ENCODE data around the gene FAM174C.

The FAM174C gene

GRCh38 chr19:1275260-1275975 lies at the start of gene FAM174C:
Gene FAM174C, plus strand, starts transcription at chr19:1275530. Its CDS starts 20 bp downstream, at chr19:1275550.
- DNase-seq (ENCODE audit: low spot score) = peak; percentile 96

- no peak for DNase-seq (ENCODE audit: low spot score)
Observed at GRCh38 chr19:1226227-1226518, 49.2 kb upstream of the FAM174C start.

GRCh38 chr19:1226522-1227303 lies 48.6 kb upstream of the FAM174C start:
- no peak for DNase-seq (ENCODE audit: low spot score)

GRCh38 chr19:1227304-1228054 lies 47.9 kb upstream of the FAM174C start:
- DNase-seq (ENCODE audit: low spot score) = no peak

GRCh38 chr19:1228161-1228957 lies 47.0 kb upstream of the FAM174C start:
- DNase-seq (ENCODE audit: low spot score) = no peak

GRCh38 chr19:1229056-1229923 lies 46.0 kb upstream of the FAM174C start:
- no peak for DNase-seq (ENCODE audit: low spot score)

GRCh38 chr19:1229924-1230782 lies 45.2 kb upstream of the FAM174C start:
- DNase-seq (ENCODE audit: low spot score) = no peak

GRCh38 chr19:1230783-1231489 lies 44.4 kb upstream of the FAM174C start:
- DNase-seq (ENCODE audit: low spot score) = no peak

- no peak for DNase-seq (ENCODE audit: low spot score)
Observed at GRCh38 chr19:1231729-1232637, 43.3 kb upstream of the FAM174C start.

- no peak for DNase-seq (ENCODE audit: low spot score)
Observed at GRCh38 chr19:1232652-1233072, 42.7 kb upstream of the FAM174C start.

GRCh38 chr19:1233115-1233667 lies 42.1 kb upstream of the FAM174C start:
- DNase-seq (ENCODE audit: low spot score) = no peak

GRCh38 chr19:1234051-1234954 lies 41.0 kb upstream of the FAM174C start:
- DNase-seq (ENCODE audit: low spot score) = no peak

GRCh38 chr19:1234955-1235380 lies 40.4 kb upstream of the FAM174C start:
- no peak for DNase-seq (ENCODE audit: low spot score)

- no peak for DNase-seq (ENCODE audit: low spot score)
Observed at GRCh38 chr19:1235625-1236538, 39.4 kb upstream of the FAM174C start.

GRCh38 chr19:1236576-1236975 lies 38.8 kb upstream of the FAM174C start:
- no peak for DNase-seq (ENCODE audit: low spot score)
